ENCODE data around the gene RFX1. TPM values are rescaled to one million over a fixed set of nuclear protein-coding genes. Genes with fewer than 3 reads are reported as not detected.
"Not testable (repeated sequence)": the region's sequence is repeated elsewhere in the genome, so short reads cannot be mapped to it uniquely, and the experiment has no call there.

Gene RFX1
- total RNA-seq, 1 experiment from 2014 or later = 6.2 TPM

- DNase-seq (ENCODE audit: low spot score) = no peak
Observed at GRCh38 chr19:14027856-14028450, 21.8 kb upstream of the RFX1 start, which contains the start of gene RLN3. RLN3 (plus strand) TSS chr19:14028148; CDS start chr19:14028205, 57 bp downstream.

GRCh38 chr19:14026652-14027192, 20.6 kb upstream of the RFX1 start:
- not testable (repeated sequence) for DNase-seq (ENCODE audit: low spot score)

GRCh38 chr19:14023404-14024235, 17.5 kb upstream of the RFX1 start:
- DNase-seq (ENCODE audit: low spot score) = peak; percentile 47

DNA sequence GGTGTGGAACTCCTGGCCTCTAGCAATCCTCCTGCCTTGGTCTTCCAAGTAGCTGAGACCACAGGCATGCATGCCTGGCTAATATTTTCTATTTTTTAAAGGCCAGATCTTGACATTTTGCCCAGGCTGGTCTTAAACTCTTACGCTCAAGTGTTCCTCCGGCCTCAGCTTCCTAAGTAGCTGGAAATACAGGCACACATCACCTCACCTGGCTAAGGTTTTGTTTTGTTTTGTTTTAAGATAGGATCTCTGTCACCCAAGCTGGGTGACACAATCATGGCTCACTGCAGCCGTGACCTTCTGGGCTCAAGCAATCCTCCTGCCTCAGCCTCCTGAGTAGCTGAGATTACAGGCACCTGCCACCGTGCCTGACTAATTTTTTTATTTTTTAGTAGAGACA, 16.3 kb upstream of the RFX1 start:
- no peak for DNase-seq (ENCODE audit: low spot score)

DNA sequence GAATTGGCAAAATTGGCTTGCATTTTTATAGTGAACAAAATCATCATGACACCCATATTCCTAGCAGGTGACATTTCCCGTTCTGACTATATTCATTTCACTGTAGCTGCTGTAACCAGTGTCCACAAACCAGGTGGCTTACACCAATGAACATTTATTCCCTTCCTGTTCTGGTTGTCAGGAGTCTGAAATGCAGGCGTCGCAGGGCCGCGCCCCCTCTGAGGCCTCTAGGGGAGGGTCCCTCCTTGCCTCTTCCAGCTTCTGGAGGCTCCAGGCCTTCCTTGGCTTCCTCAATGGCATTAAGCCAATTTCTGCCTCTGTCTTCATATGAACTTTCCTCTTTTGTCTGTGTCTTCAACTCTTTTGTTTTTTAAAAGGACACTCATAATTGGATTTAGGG, 15.4 kb upstream of the RFX1 start:
- DNase-seq (ENCODE audit: low spot score) = no peak

DNA sequence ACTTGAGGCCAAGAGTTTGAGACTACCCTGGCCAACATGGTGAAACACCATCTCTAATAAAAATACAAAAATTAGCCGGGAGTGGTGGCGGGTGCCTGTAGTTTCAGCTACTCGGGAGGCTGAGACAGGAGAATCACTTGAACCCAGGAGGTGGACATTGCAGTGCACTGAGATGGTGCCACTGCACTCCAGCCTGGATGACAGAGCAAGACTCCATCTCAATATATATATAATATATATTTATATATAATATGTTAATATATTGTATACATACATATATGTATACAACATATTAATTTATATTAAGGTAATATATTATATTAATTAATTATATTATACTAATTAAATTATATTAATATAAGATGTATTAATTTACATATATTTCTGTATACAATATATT, 13.6 kb upstream of the RFX1 start:
- DNase-seq (ENCODE audit: low spot score) = not testable (repeated sequence)

DNA sequence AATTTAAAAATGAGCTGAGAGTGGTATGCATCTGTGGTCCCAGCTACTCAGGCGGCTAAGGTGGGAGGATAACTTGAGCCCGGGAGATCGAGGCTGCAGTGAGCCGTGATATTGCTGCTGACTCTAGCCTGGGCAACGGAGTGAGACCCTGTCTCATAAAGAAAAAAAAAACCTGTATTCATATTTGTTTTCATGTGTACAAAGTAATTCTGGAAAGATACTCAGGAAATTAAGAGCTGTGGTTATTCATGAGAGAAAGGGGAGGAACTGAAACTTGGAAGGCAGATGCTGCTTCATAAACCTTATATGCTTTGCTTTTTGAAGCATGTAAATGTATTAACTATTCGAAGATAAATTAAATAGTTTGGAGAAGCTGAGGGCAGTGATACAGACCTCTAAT, 13.0 kb upstream of the RFX1 start:
- DNase-seq (ENCODE audit: low spot score) = no peak

- DNase-seq (ENCODE audit: low spot score) = no peak
Observed at GRCh38 chr19:14015524-14016035, 9.5 kb upstream of the RFX1 start.

DNA sequence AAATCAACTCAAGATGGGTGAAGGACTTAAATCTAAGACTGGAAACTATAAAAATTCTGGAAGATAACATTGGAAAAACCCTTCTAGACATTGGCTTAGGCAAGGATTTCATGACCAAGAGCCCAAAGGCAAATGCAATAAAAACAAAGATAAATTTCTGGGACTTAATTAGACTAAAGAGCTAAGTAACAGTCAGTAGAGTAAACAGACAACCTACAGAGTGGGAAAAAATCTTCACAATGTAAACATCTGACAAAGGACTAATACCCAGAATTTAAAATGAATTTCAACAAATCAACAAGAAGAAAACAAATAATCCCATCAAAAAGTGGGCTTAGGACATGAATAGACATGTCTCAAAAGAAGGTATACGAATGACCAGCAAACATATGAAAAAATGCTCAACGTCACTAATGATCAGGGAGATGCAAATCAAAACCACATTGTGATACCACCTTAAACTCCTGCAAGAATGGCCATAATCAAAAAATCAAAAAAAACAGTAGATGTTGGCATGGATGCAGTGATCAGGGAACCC, 6.3 kb upstream of the RFX1 start:
- no peak for DNase-seq (ENCODE audit: low spot score)

DNA sequence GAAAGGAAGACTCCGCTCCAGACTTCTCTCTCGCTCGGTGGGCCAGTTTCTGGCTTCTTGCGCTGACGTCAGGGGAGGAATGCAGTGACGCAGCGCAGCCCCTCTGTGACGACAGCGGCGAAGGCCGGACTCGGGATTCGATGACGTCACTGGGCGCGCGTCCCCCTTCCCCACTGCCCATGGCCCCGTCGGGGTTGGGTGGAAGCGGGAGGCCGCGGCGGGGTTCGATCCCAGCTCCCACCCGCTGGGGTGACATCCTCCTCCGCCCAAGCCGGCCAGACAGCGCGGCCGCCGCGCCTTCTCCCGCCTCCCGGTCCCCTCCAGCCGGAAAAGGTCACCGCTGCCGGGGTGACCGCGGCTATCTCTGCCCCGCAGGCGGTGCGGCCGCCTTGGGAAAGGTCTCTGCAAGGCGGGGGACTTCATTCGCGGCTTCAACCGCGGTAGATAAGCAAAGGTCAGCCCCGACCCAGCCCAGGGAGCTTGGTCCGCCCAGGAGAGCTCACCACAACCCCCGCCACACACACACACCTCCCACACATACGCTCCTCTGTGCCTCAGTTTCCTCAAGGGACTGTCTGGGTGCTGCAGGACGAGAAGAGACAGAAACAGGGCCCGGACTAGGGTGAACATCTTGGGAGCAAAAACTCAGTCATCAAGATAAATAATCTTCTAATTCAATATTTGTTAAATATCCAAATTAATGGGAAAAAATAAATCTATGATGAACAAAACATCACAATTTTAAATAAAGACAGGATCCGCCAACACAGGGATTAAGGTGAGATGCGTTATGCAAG, 844 bp upstream of the RFX1 start:
- DNase-seq (ENCODE audit: low spot score) = no peak

DNA sequence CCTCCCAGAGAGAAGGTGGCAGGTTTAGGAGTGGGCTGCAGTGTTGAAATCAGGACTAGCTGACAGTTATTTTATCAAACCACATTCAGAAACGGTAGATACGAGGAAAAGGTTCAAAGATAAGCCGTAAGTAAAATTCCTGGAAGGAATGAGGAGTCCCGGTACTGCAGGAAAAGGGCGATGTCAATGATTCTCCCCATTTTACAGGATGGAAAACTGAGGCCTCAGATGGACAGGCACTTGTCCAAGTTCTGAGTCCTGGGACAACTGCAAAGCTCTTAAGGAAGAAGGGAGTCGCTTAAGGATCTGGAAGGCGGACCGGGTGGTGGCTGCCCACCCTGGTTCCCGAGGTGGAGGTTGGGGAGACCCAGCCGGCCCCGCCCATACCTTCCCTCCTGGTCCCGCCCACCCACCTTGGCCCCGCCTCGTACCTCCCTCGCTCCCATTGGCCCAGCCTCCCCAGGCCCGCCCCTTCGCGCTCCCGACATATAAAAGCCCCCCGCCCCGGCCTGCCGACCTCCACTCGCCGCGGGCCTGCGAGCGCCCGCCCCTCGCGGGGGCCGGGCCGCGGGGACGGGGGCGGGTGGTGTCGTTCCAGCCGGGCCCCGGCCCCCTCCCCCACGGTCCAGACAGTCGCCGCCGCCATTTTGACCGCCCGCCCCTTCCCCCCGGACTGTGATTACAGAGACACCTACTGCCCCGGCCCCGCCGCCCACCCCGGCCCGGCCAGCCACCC, 603 bp downstream of the RFX1 start:
- peak; percentile 77 for DNase-seq (ENCODE audit: low spot score)

GRCh38 chr19:14004619-14005348, 1.3 kb downstream of the RFX1 start:
- DNase-seq (ENCODE audit: low spot score) = no peak

DNA sequence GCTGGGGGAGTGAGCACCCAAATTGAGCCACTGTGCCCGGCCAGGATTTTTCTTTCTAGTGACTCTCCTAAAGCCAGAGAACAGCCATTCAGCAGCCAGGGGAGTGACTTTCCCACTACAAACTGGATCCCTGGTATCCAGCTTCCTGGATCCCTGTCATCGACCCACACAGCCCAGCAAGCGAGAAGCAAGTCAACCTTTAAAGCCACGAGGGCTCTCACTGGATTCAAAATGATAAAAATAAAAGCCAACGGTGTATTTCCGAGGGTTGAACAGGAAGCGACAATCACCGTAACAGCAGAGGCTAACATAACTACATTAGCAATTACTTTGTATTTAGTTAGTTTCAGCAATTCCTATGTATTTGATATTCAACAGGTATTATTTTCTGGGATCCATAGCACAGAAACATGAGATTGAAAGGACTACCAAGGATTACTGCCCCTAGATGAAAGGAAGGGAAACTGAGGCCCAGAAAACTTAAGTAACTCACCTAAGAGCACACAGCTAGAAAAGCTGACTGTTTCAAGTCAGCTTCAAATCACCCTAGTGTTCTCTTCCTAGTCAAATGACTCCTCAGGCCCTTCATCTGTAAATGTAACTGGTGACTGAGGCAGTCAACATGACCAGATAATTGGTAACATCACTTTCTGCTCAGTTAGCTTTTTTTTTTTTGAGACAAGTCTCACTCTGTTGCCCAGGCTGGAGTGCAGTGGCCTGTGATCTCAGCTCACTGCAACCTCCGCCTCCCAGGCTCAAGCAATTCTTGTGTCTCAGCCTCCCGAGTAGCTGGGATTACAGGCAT, 2.7 kb downstream of the RFX1 start:
- DNase-seq (ENCODE audit: low spot score) = no peak

DNA sequence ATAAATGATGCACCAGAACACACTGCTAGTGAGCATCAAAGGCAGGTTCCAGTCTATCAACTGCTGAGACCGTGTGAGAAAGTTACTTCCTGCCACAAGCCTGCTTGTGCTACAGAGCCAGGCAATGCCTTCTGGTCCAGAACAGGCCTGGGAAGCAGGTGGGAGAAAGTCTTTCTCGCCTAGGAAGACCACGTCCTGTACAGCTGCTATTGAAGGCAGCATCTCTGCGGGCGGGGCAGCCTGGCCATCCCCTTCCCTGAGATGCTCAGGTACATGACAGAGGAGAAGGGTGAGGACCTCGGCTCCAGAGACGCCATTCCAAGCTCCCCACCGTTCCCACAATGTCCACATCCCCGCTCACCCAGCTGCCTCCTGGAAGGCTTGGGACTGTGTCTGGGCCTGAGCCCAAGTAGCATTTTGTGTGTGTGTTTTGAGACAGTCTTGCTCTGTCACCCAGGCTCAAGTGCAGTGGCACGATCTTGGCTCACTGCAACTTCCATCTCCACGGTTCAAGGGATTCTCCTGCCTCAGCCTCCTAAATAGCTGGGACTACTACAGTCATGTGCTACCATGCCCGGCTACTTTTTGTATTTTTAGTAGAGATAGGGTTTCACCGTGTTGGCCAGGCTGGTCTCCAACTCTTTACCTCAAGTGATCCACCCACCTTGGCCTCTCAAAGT, 3.4 kb downstream of the RFX1 start:
- no peak for DNase-seq (ENCODE audit: low spot score)

DNA sequence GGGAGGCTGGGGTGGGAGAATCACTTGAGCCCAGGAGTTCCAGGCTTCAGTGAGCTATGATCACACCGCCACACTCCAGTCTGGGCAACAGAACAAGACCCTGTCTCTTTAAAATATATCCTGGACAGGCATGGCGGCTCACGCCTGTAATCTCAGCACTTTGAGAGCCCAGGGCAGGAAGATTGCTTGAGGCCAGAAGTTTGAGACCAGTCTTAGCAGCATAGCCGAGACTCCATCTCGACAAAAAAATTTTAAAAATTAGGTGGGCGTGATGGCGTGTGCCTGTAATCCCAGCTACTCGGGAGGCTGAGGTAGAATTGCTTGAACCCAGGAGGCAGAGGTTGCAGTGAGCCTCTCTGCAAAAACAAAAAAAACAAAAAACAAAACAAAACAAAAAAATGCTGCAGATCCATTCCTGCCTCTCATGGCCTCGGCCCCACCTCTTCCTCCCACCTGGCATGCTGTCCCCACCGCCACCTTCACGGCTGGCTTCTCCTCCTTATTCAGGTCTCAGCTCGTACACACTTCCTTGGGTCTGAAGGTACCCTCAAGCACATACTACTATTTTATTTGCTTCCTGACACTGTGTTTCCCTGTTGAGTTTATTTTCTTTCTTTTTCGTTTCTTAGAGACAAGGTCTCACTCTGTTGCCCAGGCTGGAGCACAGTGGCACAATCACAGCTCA, 5.3 kb downstream of the RFX1 start:
- no peak for DNase-seq (ENCODE audit: low spot score)

DNA sequence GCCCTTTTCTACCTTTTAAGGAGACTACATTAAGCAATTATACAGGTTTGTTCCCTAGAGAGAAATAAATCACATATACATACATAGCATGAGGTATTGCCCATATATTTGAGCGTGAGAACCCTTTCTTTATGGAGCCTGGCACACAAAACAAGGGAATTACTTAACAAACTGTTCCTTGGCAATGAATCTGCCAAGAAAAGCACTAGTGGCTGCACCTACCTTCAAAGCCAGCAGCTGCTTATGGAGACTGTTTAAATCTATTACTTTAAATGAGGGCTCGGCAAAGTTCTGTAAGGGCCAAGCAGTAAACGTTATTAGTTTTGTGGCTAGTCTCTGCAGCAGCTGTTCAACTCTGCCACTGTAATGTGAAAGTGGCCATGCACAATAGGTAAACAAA, 7.0 kb downstream of the RFX1 start:
- no peak for DNase-seq (ENCODE audit: low spot score)

- no peak for DNase-seq (ENCODE audit: low spot score)
Observed at GRCh38 chr19:13998426-13998825, 7.7 kb downstream of the RFX1 start.

- no peak for DNase-seq (ENCODE audit: low spot score)
Observed at GRCh38 chr19:13997631-13997962, 8.5 kb downstream of the RFX1 start.
